Measurements from ENCODE around the gene ASB16. TPM values are rescaled to one million over a fixed set of nuclear protein-coding genes. Genes with fewer than 3 reads are reported as not detected.

The ASB16 gene
- total and polyA plus RNA-seq, 7 donors: 1.1 to 43.4 (median 17.0) TPM

DNA sequence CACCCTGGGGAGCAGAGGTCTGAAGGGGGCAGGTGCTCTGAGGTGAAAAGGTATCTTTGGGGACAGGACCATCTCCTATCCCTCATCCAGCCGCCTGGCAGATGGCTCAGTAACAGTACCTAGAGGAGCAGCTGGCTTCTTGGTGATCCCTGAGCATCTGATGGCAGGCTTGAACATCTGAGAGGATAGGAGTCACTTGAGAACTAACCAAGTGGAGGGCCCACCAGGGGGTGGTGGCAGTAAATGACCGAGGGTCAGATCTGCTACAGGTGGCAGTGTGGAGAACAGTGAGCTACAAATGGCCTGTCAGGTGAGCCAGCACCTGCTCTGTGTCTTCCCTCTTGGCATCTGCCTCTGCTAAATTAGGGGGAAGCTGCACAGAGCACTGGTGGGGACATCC lies 15.0 kb upstream of the ASB16 start:
- Histone ChIP-seq H3K27ac (no peak overlapping the region), H3K27me3 (ENCODE audit: insufficient read depth in 3 of 3, low read length in 2 of 3) (no peaks in the 10 kb centered on the region), H3K9me3 (no peaks in the 10 kb centered on the region), H3K36me3 (ENCODE audit: insufficient read depth in 1 of 2, low read depth in 1 of 2) (no peaks in the 10 kb centered on the region), H3K4me3 (no peak overlapping the region), H3K4me1 (no peaks in the 10 kb centered on the region)
- ATAC-seq (no peak), DNase-seq (no peak)
- intact Hi-C loops (cut with DNase I): no loop called here
- TF ChIP-seq, protein P1, sequence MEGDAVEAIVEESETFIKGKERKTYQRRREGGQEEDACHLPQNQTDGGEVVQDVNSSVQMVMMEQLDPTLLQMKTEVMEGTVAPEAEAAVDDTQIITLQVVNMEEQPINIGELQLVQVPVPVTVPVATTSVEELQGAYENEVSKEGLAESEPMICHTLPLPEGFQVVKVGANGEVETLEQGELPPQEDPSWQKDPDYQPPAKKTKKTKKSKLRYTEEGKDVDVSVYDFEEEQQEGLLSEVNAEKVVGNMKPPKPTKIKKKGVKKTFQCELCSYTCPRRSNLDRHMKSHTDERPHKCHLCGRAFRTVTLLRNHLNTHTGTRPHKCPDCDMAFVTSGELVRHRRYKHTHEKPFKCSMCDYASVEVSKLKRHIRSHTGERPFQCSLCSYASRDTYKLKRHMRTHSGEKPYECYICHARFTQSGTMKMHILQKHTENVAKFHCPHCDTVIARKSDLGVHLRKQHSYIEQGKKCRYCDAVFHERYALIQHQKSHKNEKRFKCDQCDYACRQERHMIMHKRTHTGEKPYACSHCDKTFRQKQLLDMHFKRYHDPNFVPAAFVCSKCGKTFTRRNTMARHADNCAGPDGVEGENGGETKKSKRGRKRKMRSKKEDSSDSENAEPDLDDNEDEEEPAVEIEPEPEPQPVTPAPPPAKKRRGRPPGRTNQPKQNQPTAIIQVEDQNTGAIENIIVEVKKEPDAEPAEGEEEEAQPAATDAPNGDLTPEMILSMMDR (IDR thresholded peaks at IDR 0.05): no peak
- WGBS, 3 donors: 76 to 84% (median 81%) methylated on average over 2 of the region's 2 CpGs

DNA sequence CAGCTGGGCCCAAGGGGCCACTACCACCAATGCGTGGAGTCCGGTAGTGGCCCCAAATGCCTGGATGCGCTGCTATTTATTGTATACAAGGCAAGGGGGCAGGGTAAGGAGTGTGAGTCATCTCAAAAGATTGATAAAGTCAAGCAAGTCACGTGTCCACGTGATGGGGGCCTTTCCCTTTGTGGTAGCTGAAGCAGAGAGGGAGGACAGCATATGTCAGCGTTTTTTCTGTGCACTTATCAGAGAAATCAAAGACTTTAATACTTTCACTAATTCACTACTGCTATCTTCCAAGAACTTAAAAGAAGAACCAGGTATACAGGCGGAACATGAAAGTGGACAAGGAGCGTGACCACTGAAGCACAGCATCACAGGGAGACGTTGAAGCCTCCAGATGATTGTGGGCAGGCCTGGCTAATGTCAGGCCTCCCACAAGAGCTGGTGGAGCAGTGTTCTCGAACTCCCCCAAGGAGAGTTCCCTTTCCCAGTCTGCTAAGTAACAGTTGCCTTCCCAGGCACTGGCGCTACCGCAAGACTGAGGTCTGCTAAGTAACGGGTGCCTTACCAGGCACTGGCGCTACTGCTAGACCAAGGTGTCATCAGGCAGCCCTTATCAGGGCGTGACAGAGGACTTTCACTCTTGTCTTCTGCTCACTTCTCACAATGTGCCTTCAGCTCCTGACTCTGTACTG lies 10.8 kb upstream of the ASB16 start:
- no peak for DNase-seq
- WGBS, 3 donors: 92 to 93% (median 92%) methylated on average over 15 of the region's 15 CpGs
- ATAC-seq: no peak
- TF ChIP-seq, protein P1 (IDR thresholded peaks at IDR 0.05): no peak
- intact Hi-C loops (cut with DNase I): loop anchor here in 1 of 2 donors (10.0 kb wide), 1 partner anchor 215 kb away; the partner anchor contains the start of gene PPY
- Histone ChIP-seq H3K4me1 (no peaks in the 10 kb centered on the region), H3K27me3 (ENCODE audit: insufficient read depth in 3 of 3, low read length in 2 of 3) (no peaks in the 10 kb centered on the region), H3K36me3 (ENCODE audit: insufficient read depth in 1 of 2, low read depth in 1 of 2) (no peaks in the 10 kb centered on the region), H3K9me3 (no peaks in the 10 kb centered on the region), H3K4me3 (no peak overlapping the region), H3K27ac (no peak overlapping the region)

DNA sequence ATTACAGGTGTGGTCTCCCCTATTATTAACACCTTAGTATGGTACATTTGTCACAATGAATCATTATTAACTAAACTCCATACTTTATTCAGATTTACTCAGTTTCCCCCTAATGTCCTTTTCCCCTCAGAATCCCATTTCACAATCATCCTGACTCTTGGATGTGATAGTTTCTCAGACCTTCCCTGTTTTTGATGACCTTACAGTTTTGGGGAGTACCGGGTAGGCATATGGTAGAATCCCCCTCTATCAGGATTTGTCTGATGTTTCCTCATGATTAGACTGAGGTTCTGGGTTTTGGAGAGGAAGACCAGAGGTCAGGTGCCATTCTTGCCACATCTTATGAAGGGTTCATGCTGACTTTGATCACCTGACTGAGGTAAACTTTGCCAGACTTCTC lies 6.0 kb upstream of the ASB16 start:
- no peaks in the 10 kb centered on the region for H3K36me3 ChIP-seq (ENCODE audit: insufficient read depth in 1 of 2, low read depth in 1 of 2)
- H3K4me3 ChIP-seq: no peak overlapping the region
- WGBS, 3 donors: 92 to 100% (median 100%) methylated on average over 1 of the region's 1 CpG
- intact Hi-C loops (cut with DNase I): loop anchor here in 1 of 2 donors (10.0 kb wide), 1 partner anchor 220 kb away; the partner anchor contains the start of gene PPY
- TF ChIP-seq, protein P1 (IDR thresholded peaks at IDR 0.05): no peak
- no peak for DNase-seq
- H3K9me3 ChIP-seq: no peaks in the 10 kb centered on the region
- ATAC-seq: no peak
- H3K27me3 ChIP-seq (ENCODE audit: insufficient read depth in 3 of 3, low read length in 2 of 3): no peaks in the 10 kb centered on the region
- H3K4me1 ChIP-seq: peaks cover 11% of the 10 kb centered on the region
- no peak overlapping the region for H3K27ac ChIP-seq

DNA sequence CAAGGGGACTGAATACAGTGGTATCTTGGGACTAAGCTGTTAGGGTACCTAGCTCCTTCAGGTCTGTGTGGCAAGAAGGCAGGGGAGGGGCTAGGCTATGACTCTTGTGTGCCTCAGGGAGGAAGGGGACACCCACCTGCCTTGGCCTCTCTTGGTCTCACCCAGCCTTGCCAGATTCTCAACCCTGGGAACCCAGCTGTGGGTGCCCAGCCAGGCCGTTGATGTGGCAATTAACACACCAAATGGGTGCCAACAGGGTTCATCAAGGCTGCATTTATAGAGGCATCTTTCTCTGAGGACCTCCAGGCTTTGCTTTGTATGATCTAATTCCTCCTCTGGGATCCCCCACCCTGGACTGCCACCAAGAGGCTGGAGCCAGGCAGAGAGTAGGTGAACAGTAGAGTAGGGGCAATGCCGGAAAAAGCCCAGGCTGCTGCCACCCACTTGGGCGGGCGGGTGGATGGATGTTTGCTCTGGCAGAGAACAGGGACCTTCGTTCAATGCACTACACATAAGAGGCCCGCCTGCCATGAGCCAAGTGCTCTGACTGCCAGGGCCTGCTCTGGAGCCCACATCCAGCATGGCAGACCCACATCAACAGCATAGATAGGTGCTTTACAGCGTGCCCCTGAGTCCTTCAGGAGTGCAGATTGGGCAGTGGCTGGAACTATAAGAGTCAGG lies 3.2 kb upstream of the ASB16 start:
- Histone ChIP-seq H3K4me1 (peaks cover 31% of the 10 kb centered on the region), H3K4me3 (no peak overlapping the region), H3K9me3 (no peaks in the 10 kb centered on the region), H3K27ac (no peak overlapping the region), H3K36me3 (ENCODE audit: insufficient read depth in 1 of 2, low read depth in 1 of 2) (peaks cover 0 to 4% of the 10 kb centered on the region in 2 donors), H3K27me3 (ENCODE audit: insufficient read depth in 3 of 3, low read length in 2 of 3) (no peaks in the 10 kb centered on the region)
- TF ChIP-seq, protein P1 (IDR thresholded peaks at IDR 0.05): no peak
- 67 to 80% (median 70%) methylated on average over 7 of the region's 7 CpGs for WGBS, 3 donors
- intact Hi-C loops (cut with DNase I): loop anchor here (5.0 to 10.0 kb wide), 3 partner anchors 35 to 223 kb away; partner anchors contain the start of gene PPY (in 1 of the 2)
- ATAC-seq (no peak), DNase-seq (no peak)

Measured in psoas muscle (tissue), 8 donors.